ENCODE results near the gene ZNF205. TPM values are rescaled to one million over a fixed set of nuclear protein-coding genes. Genes with fewer than 3 reads are reported as not detected.

ZNF205 gene
- 10 to 100 TPM; 10.5 to 12.4 TPM for total RNA-seq

- Histone ChIP-seq H3K4me3 (peak within 1 kb of the TSS; percentile 67 to 75), H3K27ac (peak within 1 kb of the TSS; percentile 52 to 71), H3K4me1 (peaks cover 0 to 26% of the 10 kb centered on the region in 2 donors), H3K27me3 (no peaks in the 10 kb centered on the region), H3K9me3 (no peaks in the 10 kb centered on the region), H3K36me3 (peaks cover 12% of the 10 kb centered on the region)
- DNase-seq (ENCODE audit: low spot score), result peak; percentile 74
- peak in 1 of 2 donors; percentile 14 for TF ChIP-seq CTCF (IDR thresholded peaks at IDR 0.05)
These were observed at the start of gene ZNF205 for GRCh38 chr16:3112058-3112880. TSS of gene ZNF205 (plus strand) at chr16:3112586. CDS start at chr16:3113431, 845 bp downstream.

GRCh38 chr16:3063625-3064386 lies 48.6 kb upstream of the ZNF205 start:
- TF ChIP-seq CTCF (IDR thresholded peaks at IDR 0.05), result no peak
- Histone ChIP-seq H3K4me3 (no peak overlapping the region), H3K4me1 (peaks cover 0 to 36% of the 10 kb centered on the region in 2 donors), H3K27ac (no peak overlapping the region), H3K27me3 (no peaks in the 10 kb centered on the region), H3K9me3 (no peaks in the 10 kb centered on the region), H3K36me3 (no peaks in the 10 kb centered on the region)
- no peak for DNase-seq (ENCODE audit: low spot score)

GRCh38 chr16:3065069-3065741 lies 47.2 kb upstream of the ZNF205 start, which contains the start of gene IL32:
TSS of gene IL32 (plus strand) at chr16:3065640. CDS start at chr16:3065812, 172 bp downstream.
- peaks cover 0 to 26% of the 10 kb centered on the region in 2 donors for H3K4me1 ChIP-seq
- DNase-seq (ENCODE audit: low spot score), result peak; percentile 92
- no peaks in the 10 kb centered on the region for H3K9me3 ChIP-seq
- H3K27ac ChIP-seq, result peak within 1 kb of the TSS; percentile 68 to 83
- no peak for TF ChIP-seq CTCF (IDR thresholded peaks at IDR 0.05)
- H3K36me3 ChIP-seq, result no peaks in the 10 kb centered on the region
- H3K27me3 ChIP-seq, result no peaks in the 10 kb centered on the region
- peak within 1 kb of the TSS; percentile 43 to 47 for H3K4me3 ChIP-seq

- Histone ChIP-seq H3K27ac (peak overlapping the region; percentile 68 to 83), H3K4me1 (peaks cover 0 to 24% of the 10 kb centered on the region in 2 donors), H3K4me3 (peak overlapping the region; percentile 43 to 47), H3K27me3 (no peaks in the 10 kb centered on the region), H3K9me3 (no peaks in the 10 kb centered on the region), H3K36me3 (no peaks in the 10 kb centered on the region)
- no peak for DNase-seq (ENCODE audit: low spot score)
- no peak for TF ChIP-seq CTCF (IDR thresholded peaks at IDR 0.05)
These were observed 46.5 kb upstream of the ZNF205 start for GRCh38 chr16:3065742-3066439.

- Histone ChIP-seq H3K4me3 (peak overlapping the region; percentile 43 to 47), H3K27me3 (no peaks in the 10 kb centered on the region), H3K4me1 (peaks cover 0 to 24% of the 10 kb centered on the region in 2 donors), H3K9me3 (no peaks in the 10 kb centered on the region), H3K27ac (peak overlapping the region; percentile 68 to 83), H3K36me3 (no peaks in the 10 kb centered on the region)
- no peak for TF ChIP-seq CTCF (IDR thresholded peaks at IDR 0.05)
- no peak for DNase-seq (ENCODE audit: low spot score)
These were observed 46.0 kb upstream of the ZNF205 start for GRCh38 chr16:3066440-3066748.

Measured in right atrium auricular region (tissue), 2 donors.